Chondrocyte (in vitro differentiated cells): ENCODE measurements around the gene SPSB4. TPM values are rescaled to one million over a fixed set of nuclear protein-coding genes. Genes with fewer than 3 reads are reported as not detected.

ENCODE experiments used
- DNase-seq: peaks from one replicate; pipeline ENCODE4 v3.0.0; 2021; ENCODE audit warnings: mixed read lengths, low spot score
- H3K27ac Mint-ChIP-seq: one replicate; pipeline ENCODE4 v1.8.0; 2021; ENCODE audit warnings: mild to moderate bottlenecking, moderate library complexity, mixed read lengths; ENCODE audit not compliant: unreplicated experiment
- H3K27me3 Mint-ChIP-seq: 2 replicates; pipeline ENCODE4 v1.8.0; 2021; ENCODE audit warnings: low read depth, mixed read lengths
- H3K36me3 Mint-ChIP-seq: 2 replicates; pipeline ENCODE4 v1.8.0; 2021; ENCODE audit warnings: low read depth, mixed read lengths
- H3K4me1 Mint-ChIP-seq: 2 replicates; pipeline ENCODE4 v1.8.0; 2021; ENCODE audit warnings: low read depth, mild to moderate bottlenecking, mixed read lengths
- H3K4me3 Mint-ChIP-seq: one replicate; pipeline ENCODE4 v1.8.0; 2021; ENCODE audit warnings: mild to moderate bottlenecking, moderate library complexity, mixed read lengths; ENCODE audit not compliant: unreplicated experiment
- H3K9me3 Mint-ChIP-seq: 2 replicates; pipeline ENCODE4 v1.8.0; 2021; ENCODE audit warnings: low read depth, mixed read lengths
- total RNA-seq: library from RNA; stranded (reverse); gene quantifications from 3 replicates; pipeline ENCODE4 v1.2.1, GENCODE V29; 2021
- TF ChIP-seq, protein P1 (sequence below): fragments of 200-600 bp; sonication (generic); IDR thresholded peaks from 2 replicates; pipeline ENCODE4 v1.5.0; 2021; ENCODE audit warnings: antibody characterized with exemption, mild to moderate bottlenecking, moderate library complexity

Gene SPSB4
- total RNA-seq, 1 donor from 2014 or later, result 1.9 TPM

DNA sequence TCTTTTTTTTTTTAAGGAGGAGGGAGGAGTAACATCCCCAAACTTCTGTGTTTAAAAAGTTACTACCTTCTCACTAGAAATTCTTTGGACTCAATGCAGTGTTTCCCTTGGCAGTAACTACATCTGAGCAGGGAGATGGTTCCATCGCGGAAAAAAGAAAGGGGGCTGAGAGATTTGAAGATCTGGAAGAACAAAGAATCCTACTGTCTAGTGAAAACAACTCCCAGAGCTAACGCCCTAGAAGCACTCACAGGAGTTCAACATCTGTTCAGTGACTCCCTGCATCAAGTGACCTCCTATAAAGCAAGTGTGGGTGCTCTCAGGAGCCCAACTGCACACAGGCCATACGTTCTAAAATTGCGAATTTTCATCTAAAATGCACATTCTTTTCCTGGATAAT is 113.7 kb downstream of the SPSB4 start:
- no peak overlapping the region for H3K27ac Mint-ChIP-seq
- peaks cover 32% of the 10 kb centered on the region for H3K9me3 Mint-ChIP-seq
- no peaks in the 10 kb centered on the region for H3K4me1 Mint-ChIP-seq
- peaks cover 8% of the 10 kb centered on the region for H3K36me3 Mint-ChIP-seq
- no peak for DNase-seq
- H3K4me3 Mint-ChIP-seq, result no peak overlapping the region
- TF ChIP-seq, protein P1, sequence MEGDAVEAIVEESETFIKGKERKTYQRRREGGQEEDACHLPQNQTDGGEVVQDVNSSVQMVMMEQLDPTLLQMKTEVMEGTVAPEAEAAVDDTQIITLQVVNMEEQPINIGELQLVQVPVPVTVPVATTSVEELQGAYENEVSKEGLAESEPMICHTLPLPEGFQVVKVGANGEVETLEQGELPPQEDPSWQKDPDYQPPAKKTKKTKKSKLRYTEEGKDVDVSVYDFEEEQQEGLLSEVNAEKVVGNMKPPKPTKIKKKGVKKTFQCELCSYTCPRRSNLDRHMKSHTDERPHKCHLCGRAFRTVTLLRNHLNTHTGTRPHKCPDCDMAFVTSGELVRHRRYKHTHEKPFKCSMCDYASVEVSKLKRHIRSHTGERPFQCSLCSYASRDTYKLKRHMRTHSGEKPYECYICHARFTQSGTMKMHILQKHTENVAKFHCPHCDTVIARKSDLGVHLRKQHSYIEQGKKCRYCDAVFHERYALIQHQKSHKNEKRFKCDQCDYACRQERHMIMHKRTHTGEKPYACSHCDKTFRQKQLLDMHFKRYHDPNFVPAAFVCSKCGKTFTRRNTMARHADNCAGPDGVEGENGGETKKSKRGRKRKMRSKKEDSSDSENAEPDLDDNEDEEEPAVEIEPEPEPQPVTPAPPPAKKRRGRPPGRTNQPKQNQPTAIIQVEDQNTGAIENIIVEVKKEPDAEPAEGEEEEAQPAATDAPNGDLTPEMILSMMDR, result no peak
- H3K27me3 Mint-ChIP-seq, result no peaks in the 10 kb centered on the region

DNA sequence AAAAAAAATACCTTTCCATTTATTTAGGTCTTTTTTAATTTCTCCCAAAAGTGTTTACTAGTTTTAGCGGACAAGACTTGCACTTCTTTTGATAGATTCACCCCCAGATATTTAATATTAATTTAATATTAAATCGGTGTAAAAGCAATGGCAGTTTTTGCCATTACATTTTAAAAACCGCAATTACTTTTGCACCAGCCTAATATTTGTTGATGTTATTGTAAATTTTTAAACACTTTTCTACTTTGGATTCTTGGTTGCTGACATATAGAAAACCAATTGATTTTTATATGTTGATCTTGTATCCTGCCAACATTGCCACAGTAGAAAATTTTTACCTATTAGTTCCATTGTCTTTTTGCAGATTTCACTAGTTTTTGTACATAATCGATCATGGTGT is 116.5 kb downstream of the SPSB4 start:
- no peaks in the 10 kb centered on the region for H3K27me3 Mint-ChIP-seq
- no peak for DNase-seq
- no peak overlapping the region for H3K27ac Mint-ChIP-seq
- no peak overlapping the region for H3K4me3 Mint-ChIP-seq
- peaks cover 11% of the 10 kb centered on the region for H3K9me3 Mint-ChIP-seq
- H3K36me3 Mint-ChIP-seq, result no peaks in the 10 kb centered on the region
- TF ChIP-seq, protein P1, result no peak
- no peaks in the 10 kb centered on the region for H3K4me1 Mint-ChIP-seq

- Mint-ChIP-seq H3K27ac (no peak overlapping the region), H3K4me1 (no peaks in the 10 kb centered on the region), H3K36me3 (no peaks in the 10 kb centered on the region), H3K9me3 (peaks cover 10% of the 10 kb centered on the region), H3K4me3 (no peak overlapping the region), H3K27me3 (no peaks in the 10 kb centered on the region)
- DNase-seq, result no peak
- TF ChIP-seq, protein P1, result no peak
These were observed 119.6 kb downstream of the SPSB4 start for GRCh38 chr3:141170678-141171295.

DNA sequence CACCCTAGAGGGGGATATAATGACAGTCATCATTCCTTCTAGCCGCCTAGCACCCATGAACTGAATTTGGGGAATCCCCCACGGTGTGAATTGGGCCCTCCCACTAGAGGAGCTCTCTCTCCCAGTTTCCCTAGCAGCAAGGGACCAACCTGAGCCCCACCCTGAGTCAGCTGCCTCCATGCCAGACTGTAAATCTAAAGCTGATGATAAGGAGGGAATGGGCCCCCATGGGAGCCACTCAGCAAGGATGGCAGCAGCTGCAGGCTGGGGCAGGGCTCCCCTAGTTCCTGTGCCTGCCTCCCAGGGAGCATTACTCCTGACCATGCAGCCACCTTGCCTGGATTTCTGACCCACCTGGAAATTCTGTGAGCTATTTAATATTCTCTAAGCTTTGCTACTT is 123.5 kb downstream of the SPSB4 start:
- Mint-ChIP-seq H3K36me3 (peaks cover 1% of the 10 kb centered on the region), H3K27ac (no peak overlapping the region), H3K9me3 (peaks cover 5% of the 10 kb centered on the region), H3K4me1 (no peaks in the 10 kb centered on the region), H3K27me3 (no peaks in the 10 kb centered on the region), H3K4me3 (no peak overlapping the region)
- TF ChIP-seq, protein P1, result no peak
- no peak for DNase-seq

- no peak overlapping the region for H3K27ac Mint-ChIP-seq
- TF ChIP-seq, protein P1, result no peak
- H3K4me1 Mint-ChIP-seq, result no peaks in the 10 kb centered on the region
- no peak for DNase-seq
- H3K36me3 Mint-ChIP-seq, result peaks cover 5% of the 10 kb centered on the region
- H3K9me3 Mint-ChIP-seq, result peaks cover 19% of the 10 kb centered on the region
- H3K4me3 Mint-ChIP-seq, result no peak overlapping the region
- no peaks in the 10 kb centered on the region for H3K27me3 Mint-ChIP-seq
These were observed 125.6 kb downstream of the SPSB4 start for GRCh38 chr3:141176775-141177174.
